ENCODE measurements around the gene GHR. TPM values are rescaled to one million over a fixed set of nuclear protein-coding genes. Genes with fewer than 3 reads are reported as not detected.

GHR gene
- total RNA-seq, 1 experiment from 2014 or later, result not detected

DNA sequence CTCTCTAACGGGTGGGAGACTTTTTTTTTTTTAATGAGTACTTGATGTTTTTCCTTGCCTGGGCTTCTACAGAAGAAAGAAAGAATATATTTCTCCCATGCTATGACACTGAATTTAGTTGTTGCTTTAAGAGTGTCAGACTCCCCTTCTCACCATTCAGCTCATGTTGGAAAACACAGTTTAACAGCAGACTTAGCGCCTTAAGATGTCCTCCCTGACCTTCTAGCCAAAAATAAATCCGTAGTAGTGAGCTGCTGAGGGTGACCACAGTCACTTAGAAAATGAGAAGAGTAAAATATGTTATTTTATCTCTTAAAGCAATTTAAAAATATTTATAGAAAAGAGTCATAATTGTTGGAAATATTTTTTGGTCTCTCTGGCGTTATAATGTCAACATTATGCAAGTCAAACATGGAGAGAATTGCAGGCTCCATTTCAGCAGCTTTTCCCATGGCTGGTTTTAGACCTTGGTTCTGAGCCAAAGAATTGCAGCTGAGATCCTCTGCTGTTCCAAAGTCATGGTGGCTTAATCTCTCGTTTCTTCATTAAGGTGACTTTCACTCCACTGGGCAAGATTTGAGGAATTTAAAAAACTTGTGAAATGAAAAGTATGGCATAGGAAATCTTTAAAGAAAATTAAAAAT is 143.5 kb downstream of the GHR start:
- TF ChIP-seq, protein P1, sequence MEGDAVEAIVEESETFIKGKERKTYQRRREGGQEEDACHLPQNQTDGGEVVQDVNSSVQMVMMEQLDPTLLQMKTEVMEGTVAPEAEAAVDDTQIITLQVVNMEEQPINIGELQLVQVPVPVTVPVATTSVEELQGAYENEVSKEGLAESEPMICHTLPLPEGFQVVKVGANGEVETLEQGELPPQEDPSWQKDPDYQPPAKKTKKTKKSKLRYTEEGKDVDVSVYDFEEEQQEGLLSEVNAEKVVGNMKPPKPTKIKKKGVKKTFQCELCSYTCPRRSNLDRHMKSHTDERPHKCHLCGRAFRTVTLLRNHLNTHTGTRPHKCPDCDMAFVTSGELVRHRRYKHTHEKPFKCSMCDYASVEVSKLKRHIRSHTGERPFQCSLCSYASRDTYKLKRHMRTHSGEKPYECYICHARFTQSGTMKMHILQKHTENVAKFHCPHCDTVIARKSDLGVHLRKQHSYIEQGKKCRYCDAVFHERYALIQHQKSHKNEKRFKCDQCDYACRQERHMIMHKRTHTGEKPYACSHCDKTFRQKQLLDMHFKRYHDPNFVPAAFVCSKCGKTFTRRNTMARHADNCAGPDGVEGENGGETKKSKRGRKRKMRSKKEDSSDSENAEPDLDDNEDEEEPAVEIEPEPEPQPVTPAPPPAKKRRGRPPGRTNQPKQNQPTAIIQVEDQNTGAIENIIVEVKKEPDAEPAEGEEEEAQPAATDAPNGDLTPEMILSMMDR (conservative IDR thresholded peaks at IDR 0.05; ENCODE audit: low read depth, low read length), result no peak
- TF ChIP-seq EZH2 (IDR thresholded peaks at IDR 0.05; ENCODE audit: borderline replicate concordance, low read depth, low read length, poor library complexity, severe bottlenecking), result no peak
- no peak overlapping the region for H3K4me3 ChIP-seq (ENCODE audit: low read depth, low read length, poor library complexity, severe bottlenecking)
- H3K36me3 ChIP-seq (ENCODE audit: insufficient read depth, low read length, poor library complexity, severe bottlenecking), result no peaks in the 10 kb centered on the region
- peak; percentile 6 for DNase-seq (ENCODE audit: low spot score)
- H3K4me1 ChIP-seq (ENCODE audit: insufficient read depth, low read length, poor library complexity, severe bottlenecking), result no peaks in the 10 kb centered on the region
- ChIA-PET CTCF (no interaction called here), POLR2A (ENCODE audit: low non-redundant PET) (no interaction called here)
- intact Hi-C loops (cut with micrococcal nuclease; ENCODE audit: unreplicated experiment), result no loop called here
- no peak overlapping the region for H3K27ac ChIP-seq (ENCODE audit: low read depth, low read length, poor library complexity, severe bottlenecking)
- H3K9me3 ChIP-seq (ENCODE audit: low read depth, low read length, poor library complexity, severe bottlenecking), result no peaks in the 10 kb centered on the region
- H3K27me3 ChIP-seq (replicated peaks; ENCODE audit: insufficient read depth, low read depth, low read length, poor library complexity), result no peaks in the 10 kb centered on the region
- no TSS peak for BruUV-seq (replicated peaks)

DNA sequence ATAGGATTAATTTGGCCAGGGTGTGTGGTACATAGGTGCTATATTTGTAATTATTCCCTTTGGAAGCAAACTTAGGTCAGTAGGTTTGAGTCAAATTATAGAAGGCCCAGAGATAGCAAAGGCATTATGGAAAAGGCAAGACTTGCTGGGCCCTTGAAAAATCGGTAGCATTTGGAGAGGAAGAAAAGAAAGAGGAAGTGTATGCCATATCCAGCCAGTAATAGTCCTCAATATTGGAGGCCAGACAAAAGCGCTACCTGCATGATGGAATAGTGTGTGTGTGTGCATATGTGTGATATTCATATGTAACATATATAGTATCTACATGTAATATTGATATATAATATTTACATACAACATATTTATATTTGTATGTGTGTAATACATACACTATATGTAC is 146.1 kb downstream of the GHR start:
- intact Hi-C loops (cut with micrococcal nuclease; ENCODE audit: unreplicated experiment), result no loop called here
- H3K27ac ChIP-seq (ENCODE audit: low read depth, low read length, poor library complexity, severe bottlenecking), result no peak overlapping the region
- no peaks in the 10 kb centered on the region for H3K4me1 ChIP-seq (ENCODE audit: insufficient read depth, low read length, poor library complexity, severe bottlenecking)
- TF ChIP-seq, protein P1 (conservative IDR thresholded peaks at IDR 0.05; ENCODE audit: low read depth, low read length), result no peak
- no peak for TF ChIP-seq EZH2 (IDR thresholded peaks at IDR 0.05; ENCODE audit: borderline replicate concordance, low read depth, low read length, poor library complexity, severe bottlenecking)
- CTCF ChIA-PET, result no interaction called here
- H3K27me3 ChIP-seq (replicated peaks; ENCODE audit: insufficient read depth, low read depth, low read length, poor library complexity), result peaks cover 5% of the 10 kb centered on the region
- POLR2A ChIA-PET (ENCODE audit: low non-redundant PET), result no interaction called here
- BruUV-seq (replicated peaks), result no TSS peak
- DNase-seq (ENCODE audit: low spot score), result no peak
- no peaks in the 10 kb centered on the region for H3K9me3 ChIP-seq (ENCODE audit: low read depth, low read length, poor library complexity, severe bottlenecking)
- no peaks in the 10 kb centered on the region for H3K36me3 ChIP-seq (ENCODE audit: insufficient read depth, low read length, poor library complexity, severe bottlenecking)
- H3K4me3 ChIP-seq (ENCODE audit: low read depth, low read length, poor library complexity, severe bottlenecking), result no peak overlapping the region

DNA sequence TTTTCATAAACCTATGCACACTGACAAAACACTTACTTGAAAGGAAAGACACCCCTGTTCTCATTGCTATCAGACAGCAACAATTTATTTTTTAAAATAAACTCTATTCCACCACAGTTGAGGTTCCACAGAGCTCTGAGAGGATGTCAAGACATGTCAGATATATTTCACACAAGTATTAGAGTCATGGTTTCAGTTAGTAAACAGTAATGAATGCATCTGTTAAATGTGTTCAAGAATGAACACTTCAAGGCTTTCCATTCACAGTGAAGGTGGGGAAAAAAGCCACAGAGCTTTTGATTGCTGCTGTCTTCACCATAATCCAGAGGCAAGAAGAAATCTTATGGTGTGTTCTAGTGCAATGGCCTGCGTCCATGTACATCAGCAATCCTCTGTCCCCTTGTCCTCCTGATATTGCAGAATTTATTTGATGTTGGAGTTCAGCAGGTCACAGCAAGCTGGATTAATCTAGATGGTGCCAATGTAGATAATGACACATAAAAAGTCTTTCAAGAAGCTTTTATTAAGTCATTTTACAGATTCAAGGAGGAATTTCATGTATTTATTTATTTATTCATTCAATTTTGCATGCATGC is 146.8 kb downstream of the GHR start:
- no peak for DNase-seq (ENCODE audit: low spot score)
- intact Hi-C loops (cut with micrococcal nuclease; ENCODE audit: unreplicated experiment), result no loop called here
- TF ChIP-seq, protein P1 (conservative IDR thresholded peaks at IDR 0.05; ENCODE audit: low read depth, low read length), result no peak
- no peak for TF ChIP-seq EZH2 (IDR thresholded peaks at IDR 0.05; ENCODE audit: borderline replicate concordance, low read depth, low read length, poor library complexity, severe bottlenecking)
- Histone ChIP-seq H3K4me1 (ENCODE audit: insufficient read depth, low read length, poor library complexity, severe bottlenecking) (no peaks in the 10 kb centered on the region), H3K4me3 (ENCODE audit: low read depth, low read length, poor library complexity, severe bottlenecking) (no peak overlapping the region), H3K27me3 (replicated peaks; ENCODE audit: insufficient read depth, low read depth, low read length, poor library complexity) (peaks cover 5% of the 10 kb centered on the region), H3K27ac (ENCODE audit: low read depth, low read length, poor library complexity, severe bottlenecking) (no peak overlapping the region), H3K9me3 (ENCODE audit: low read depth, low read length, poor library complexity, severe bottlenecking) (no peaks in the 10 kb centered on the region), H3K36me3 (ENCODE audit: insufficient read depth, low read length, poor library complexity, severe bottlenecking) (no peaks in the 10 kb centered on the region)
- BruUV-seq (replicated peaks), result no TSS peak
- CTCF ChIA-PET, result no interaction called here
- POLR2A ChIA-PET (ENCODE audit: low non-redundant PET), result no interaction called here
